G401.6 (cell line): ENCODE data around the gene SORCS1.

Experiments
- FAIRE-seq: peaks from 2 replicates; lab custom pipeline; 2012; peaks lifted over from hg19 to GRCh38; lab: Jason Lieb, UNC

The SORCS1 gene

DNA sequence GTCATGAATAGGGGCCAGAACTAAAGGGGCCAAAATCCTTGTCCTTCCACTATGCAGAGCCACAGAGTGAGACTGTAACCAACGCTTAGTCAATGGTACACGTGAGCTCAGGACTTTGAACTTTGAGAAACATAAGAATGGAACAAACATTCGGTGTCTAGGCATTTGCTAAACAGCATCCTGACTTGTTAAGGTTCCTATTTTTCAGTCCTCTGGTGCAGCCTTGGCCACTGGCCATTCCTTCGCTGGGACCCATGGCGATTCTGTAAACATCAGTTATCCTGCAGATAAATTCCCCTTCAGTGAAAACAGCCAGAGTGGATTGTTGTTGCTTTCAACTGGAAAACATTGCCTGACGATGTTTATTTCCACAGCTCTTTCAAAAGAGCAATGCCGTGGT lies 266.8 kb downstream of the SORCS1 start:
- no peak for FAIRE-seq

GRCh38 chr10:106894692-106895091 lies 269.8 kb downstream of the SORCS1 start:
- FAIRE-seq: no peak

DNA sequence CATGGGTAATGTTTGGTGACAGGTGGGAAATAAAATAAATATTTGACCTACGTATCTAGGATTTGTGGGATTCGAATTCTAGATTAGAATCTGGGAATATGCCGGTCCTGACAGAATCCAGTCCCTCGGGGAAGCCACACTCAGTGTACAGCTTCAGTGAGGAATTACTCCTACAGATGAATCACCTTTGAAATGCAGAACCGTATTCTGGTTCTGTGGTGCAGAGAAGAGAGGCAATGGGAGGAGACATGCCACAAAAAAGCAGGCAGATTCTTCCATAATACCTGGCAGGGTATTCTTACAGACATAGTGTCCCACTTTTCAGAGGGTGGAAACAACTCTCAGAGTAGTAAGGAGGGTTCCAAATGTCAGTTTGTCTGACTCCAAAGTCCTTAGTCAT lies 286.9 kb downstream of the SORCS1 start:
- no peak for FAIRE-seq

GRCh38 chr10:106874604-106874889 lies 290.0 kb downstream of the SORCS1 start:
- no peak for FAIRE-seq

GRCh38 chr10:106873770-106874603 lies 290.5 kb downstream of the SORCS1 start:
- FAIRE-seq: no peak

GRCh38 chr10:106872176-106872575 lies 292.3 kb downstream of the SORCS1 start:
- no peak for FAIRE-seq

- no peak for FAIRE-seq
Measured at GRCh38 chr10:106866244-106866845, 298.2 kb downstream of the SORCS1 start.

DNA sequence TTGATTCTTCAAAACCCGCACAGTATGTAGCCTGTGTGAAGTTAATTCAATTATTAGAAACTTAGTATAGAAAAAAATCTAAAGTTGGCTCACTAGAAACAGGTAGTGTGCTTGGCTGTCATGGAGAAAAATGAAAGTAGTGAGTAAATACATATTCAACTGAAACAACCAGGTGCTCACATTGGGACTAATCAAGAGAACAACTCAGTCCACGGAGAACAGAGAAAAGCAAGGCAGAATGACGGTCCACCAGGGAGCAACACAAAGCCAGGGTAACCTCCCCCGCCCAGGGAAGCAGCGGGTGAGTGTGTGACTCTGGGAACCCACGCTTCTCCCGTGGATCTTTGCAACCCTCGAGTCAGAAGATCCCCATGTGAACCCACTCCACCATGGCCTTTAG lies 300.5 kb downstream of the SORCS1 start:
- no peak for FAIRE-seq

DNA sequence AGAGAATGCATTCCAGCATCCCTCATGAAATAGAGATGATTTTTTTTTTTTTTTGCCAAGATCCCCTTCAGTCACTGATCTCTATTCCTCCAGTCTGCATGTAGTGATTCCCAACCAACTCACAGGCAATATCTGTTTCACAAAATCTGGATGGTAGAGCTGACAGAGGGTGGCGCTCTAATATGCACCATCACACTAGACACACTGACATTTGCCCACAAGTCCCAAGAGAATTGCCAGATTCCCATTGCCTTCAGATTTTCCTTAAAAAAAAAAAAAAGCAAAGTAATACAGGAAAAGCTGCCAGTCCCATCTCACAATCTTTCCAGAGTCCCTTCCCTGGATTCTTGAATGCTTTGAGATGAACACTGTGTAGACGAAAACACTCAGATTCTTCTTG lies 301.0 kb downstream of the SORCS1 start:
- no peak for FAIRE-seq

GRCh38 chr10:106859892-106860652 lies 304.4 kb downstream of the SORCS1 start:
- FAIRE-seq: no peak

DNA sequence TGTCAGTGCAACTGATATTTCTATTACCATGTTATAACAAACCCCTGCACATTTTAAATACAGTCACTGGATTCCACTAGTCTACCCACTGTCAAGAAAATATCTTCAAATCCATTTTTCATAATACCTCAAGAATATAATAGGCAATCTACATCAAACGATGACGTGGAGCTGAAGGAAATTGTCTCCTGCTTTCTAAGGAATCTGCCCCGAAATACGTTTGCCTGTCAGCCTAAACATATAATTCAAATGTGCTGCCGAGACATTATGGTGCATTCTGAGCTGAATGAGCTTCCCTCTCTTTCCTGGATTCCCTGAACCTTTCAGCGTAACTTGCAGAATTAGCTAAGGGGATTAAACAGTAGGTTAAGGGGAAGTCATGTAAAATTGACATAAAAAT lies 306.8 kb downstream of the SORCS1 start:
- no peak for FAIRE-seq

GRCh38 chr10:106857213-106857612 lies 307.3 kb downstream of the SORCS1 start:
- no peak for FAIRE-seq

GRCh38 chr10:106836933-106837663 lies 327.4 kb downstream of the SORCS1 start:
- FAIRE-seq: no peak

- FAIRE-seq: no peak
Measured at GRCh38 chr10:106832846-106833245, 331.7 kb downstream of the SORCS1 start.

- no peak for FAIRE-seq
Measured at GRCh38 chr10:106830471-106830870, 334.0 kb downstream of the SORCS1 start.

DNA sequence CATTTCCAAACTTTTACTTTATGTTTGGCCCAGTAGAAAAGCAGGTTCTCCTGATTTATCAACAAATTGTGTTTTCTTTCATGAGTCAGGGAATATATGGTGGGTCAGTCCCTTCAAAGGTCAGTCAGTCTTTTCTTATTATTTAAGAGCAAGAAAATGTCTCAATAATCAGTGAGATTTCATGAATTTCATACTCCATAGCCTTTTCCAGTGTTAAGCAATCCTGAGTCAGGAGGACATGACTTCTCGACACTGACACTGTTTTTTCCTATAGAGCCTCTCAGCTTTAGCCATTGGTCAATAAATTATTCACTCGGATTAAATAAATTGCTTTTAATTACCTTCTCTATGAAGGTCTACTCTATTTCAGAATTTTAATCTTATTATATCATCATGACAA lies 334.5 kb downstream of the SORCS1 start:
- FAIRE-seq: no peak

DNA sequence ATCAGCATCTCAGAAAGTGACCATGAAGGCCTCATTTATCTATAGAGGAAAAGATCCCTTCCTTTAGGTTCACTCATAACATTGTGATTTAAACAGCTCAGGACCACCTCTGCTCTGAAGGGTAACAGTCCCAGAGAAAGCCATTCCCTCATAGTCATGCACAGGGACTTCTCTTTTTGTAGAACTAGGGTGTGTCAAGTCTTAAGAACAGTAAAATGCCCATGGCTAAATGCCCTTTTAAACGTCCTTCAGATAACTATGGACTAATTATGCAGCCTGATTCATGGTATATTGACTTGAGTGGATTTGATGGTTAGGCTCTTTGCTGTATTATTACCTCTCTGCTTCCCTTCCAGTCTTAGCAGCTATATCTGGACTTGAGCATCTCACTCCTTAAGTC lies 337.8 kb downstream of the SORCS1 start:
- no peak for FAIRE-seq

DNA sequence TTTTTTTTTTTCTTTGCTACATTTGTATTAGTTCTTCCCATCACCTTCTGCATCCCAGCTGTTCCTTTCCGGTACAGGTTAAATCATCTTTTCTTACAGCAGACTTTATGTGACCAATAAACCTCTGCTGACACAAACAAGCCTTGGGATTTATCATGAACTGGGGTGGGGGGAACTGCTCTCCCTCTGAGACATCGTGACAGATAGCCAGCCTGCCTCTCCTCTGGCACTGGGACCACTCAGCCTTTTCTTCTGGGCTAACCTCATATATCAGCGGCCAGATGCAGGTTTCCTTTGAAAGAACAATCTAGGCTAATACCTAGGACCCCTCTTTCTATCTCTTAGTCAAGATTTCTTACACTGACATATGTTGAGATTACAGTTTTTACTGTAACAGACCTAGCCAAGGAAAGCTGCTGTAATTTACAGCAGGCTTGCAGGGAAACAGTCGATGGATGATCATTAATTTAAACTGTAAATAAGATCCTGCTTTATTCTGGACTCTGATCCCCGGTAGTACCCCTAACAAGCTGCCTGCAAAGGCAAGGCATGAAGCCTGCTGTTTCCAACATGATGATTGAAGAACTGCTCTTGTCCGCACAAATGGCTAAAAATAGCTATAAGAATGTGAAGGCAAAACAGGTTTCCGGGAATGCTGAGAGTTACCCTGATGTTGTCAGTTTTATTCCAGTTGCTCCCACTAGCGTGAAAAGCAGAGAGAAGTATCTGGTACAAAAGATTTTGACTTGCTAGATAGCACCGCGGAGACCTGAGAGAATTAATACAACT lies 338.7 kb downstream of the SORCS1 start:
- FAIRE-seq: no peak

DNA sequence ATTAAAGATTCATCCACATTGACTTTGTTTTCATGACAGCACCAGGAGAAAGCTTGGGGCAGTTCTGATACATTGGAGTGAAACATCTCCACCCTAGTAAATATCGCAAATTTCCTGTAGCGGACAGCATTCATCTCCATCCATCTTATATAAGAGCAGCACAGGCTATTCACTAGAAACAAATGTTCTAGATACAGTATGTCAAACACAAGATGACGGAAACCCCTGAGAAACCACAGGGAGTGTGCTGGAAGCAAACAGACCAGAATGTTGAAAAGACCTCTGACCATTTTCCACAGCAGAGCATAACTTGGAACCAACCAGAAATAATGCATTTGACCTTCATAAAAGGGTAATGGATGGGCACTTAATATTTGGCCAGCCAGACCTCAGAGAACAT lies 343.9 kb downstream of the SORCS1 start:
- FAIRE-seq: no peak

DNA sequence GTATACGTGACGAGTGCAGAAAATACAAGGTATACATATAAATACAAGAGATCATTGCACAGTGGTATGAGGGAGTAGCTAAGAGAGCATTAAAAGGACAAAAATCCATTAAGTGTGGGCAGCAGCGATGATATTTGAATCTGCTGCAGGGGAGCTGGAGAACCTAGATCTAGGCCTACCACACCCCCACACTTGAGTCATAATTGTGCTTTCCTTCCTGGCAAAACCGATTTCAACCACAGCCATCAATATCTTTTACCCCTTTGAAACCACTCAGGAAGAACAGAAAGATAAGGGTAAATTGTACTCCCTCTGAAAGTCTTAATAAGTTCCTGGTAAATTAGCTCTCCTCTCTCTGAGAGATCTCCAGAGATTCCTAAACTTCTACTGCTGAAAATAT lies 345.0 kb downstream of the SORCS1 start:
- no peak for FAIRE-seq

GRCh38 chr10:106816318-106817085 lies 348.0 kb downstream of the SORCS1 start:
- FAIRE-seq: no peak
